Endothelial cell of hepatic sinusoid (primary cell): ENCODE data around the gene NISCH.

Experiments
- in situ Hi-C: cut with HindIII; loops from 2 replicates; pipeline ENCODE4 v1.10.0; 2017; ENCODE audit warnings: low sequenced_read_pairs

NISCH gene

DNA sequence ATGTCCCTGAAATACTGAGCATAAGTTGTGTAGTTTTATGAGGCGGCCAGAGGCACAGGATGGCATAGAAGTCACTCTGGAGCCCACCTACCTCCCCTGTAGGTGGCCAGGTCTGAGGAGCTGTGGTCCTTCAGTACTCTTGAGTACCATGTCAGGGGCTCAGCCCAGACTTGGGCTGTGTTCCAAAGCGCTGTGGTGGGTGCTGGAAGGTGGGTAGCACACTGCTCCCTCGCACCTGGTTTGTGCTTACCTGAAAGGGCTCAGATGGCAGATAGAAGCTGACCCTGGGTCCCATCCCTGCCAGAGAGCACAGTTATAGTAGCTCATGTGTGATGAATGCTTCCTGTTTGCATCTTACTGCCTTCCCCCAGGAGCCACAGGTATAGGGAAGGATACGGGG lies 15.5 kb downstream of the NISCH start:
- in situ Hi-C loops = loop anchor here (5.0 kb wide), 1 partner anchor 81 kb away; no protein-coding TSS in a partner anchor

DNA sequence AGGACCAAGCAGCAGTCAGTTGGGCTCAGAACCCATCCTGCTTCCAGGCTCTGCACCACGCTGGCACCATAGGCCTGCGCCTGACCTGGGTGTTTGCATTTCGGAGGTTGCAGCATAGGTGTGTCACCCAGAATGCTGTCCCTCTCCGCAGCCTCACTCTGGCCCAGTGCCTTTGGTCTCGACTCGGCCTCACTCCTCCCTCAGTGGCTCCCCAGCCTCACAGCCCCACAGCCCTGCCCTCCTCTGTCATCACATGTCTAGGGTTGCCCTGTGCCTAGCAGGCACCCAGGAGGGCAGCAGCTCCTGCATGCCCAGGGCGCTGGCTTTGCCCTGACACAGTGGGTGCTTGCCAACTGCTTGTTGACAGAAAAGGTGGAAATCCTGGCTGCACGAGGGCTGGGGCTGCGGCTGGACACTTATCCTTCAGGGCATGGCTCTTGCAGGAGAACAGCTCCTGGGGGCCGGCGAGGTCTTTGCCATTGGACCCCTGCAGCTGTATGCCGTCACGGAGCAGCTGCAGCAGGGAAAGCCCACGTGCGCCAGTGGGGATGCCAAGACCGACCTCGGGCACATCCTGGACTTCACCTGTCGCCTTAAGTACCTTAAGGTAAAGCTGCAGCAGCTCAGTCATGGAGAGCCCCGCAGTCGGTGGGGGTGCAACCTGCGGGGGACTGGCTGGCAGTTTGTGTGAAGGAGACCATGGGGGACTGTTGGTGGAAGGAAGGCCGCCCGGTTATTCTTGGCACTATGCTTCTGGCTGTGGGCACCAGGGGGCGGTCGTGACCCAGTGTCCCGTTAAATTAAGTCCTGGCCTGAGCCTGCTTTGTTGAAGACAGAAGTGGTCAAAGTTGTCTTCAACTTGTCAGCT lies 16.2 kb downstream of the NISCH start:
- in situ Hi-C loops = loop anchor here (5.0 kb wide), 1 partner anchor 81 kb away; no protein-coding TSS in a partner anchor

DNA sequence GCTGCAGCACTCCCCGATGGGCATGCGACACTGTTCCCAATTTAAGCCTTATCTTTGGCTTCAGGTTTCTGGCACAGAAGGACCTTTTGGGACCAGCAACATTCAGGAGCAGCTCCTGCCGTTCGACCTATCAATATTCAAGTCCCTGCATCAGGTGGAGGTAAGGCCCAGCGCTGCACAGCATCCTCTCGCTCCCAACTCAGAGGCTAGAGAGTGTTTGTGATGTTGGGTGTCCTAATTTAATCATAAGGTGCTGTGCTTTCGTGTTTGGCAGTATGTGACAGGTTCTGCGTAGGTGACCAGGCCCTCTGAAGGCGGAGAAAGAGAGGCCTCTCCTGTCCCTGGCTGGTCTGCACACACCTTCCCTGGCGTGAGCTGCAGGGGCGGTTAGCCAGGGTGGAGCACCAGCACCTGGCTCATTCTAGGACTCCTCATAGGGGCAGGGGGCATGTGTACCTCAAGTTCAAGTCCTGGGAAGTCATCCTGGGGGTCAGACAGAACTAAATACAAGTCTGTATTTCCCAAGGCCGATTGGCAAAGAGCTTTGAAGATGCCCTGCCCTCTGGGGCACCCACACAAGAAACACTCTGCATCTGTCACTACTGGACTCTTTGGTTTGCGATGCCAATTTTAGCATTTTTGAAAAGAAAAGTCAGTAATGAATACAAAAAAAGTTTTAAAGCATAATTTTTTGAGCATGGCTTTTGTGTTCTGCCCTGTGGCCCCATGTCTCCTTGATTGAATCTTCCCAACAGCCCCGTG lies 17.0 kb downstream of the NISCH start:
- in situ Hi-C loops = loop anchor here (5.0 kb wide), 1 partner anchor 80 kb away; no protein-coding TSS in a partner anchor

DNA sequence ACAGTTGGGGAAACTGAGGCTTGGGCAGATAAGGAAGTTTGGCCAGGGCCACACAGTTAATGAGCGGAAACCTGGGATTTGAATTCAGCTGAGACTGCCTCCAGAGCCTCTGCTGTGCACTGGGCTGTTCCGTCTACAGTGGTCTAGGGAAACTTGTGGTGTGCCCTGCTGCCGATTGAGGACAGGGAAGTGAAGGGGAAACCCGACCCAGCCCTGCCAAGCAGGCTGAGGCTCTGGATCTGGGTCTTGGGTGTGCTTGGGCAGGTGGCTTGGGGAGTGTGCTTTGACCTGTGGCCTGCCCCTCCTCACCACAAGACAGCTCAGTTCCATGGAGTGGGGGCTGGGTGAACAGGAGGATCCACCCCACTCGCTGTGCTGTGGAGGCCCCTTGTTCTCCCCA lies 17.6 kb downstream of the NISCH start:
- in situ Hi-C loops = loop anchor here (5.0 kb wide), 1 partner anchor 79 kb away; no protein-coding TSS in a partner anchor

DNA sequence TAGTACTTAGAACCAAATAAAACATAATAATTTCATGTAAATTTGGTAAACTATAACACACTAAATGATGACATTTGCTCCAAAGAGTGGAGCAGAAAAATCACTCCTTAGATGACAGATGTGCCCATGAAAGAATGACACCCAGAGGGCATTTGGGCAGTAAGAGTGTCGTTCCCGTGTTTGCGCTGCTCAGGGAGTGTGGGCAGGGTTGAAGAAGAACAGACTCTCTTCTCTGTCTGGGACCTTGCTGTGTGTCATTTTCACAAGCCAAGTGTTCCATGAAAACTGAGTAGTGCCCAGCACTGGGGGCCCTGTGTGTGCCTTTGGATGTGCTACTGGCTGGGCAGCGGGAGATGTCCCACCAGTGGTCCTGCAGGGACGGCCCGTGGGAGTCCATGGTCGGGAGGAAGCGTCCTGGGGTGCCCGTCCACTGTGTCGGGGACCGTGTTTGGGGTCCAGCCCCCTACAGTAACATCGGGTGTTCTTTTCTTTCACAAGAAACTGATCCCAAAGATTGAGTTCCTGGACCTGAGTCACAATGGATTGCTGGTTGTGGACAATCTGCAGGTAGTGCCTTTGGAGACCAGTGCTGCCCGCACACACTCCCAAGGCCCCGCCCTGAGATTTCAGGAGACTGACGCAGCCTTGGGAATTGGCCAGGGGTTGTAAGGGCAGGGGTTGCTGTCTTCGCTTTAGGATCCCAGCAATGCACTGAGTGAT lies 21.8 kb downstream of the NISCH start:
- in situ Hi-C loops = no loop called here

DNA sequence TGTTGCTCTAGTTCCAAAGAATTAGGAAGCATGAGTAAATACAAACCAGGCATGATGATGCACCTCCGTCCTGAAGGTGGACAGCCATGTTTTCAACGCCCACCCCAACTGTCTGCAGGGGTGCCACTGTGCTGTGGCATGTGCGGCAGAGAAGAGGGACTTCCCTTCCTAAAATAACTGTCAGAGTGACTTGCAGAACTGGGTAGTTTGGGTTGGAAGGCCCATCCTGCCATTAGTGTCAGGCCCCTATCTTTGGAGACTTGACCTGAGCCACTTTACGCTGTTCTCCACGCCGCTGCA lies 22.3 kb downstream of the NISCH start:
- in situ Hi-C loops = no loop called here

DNA sequence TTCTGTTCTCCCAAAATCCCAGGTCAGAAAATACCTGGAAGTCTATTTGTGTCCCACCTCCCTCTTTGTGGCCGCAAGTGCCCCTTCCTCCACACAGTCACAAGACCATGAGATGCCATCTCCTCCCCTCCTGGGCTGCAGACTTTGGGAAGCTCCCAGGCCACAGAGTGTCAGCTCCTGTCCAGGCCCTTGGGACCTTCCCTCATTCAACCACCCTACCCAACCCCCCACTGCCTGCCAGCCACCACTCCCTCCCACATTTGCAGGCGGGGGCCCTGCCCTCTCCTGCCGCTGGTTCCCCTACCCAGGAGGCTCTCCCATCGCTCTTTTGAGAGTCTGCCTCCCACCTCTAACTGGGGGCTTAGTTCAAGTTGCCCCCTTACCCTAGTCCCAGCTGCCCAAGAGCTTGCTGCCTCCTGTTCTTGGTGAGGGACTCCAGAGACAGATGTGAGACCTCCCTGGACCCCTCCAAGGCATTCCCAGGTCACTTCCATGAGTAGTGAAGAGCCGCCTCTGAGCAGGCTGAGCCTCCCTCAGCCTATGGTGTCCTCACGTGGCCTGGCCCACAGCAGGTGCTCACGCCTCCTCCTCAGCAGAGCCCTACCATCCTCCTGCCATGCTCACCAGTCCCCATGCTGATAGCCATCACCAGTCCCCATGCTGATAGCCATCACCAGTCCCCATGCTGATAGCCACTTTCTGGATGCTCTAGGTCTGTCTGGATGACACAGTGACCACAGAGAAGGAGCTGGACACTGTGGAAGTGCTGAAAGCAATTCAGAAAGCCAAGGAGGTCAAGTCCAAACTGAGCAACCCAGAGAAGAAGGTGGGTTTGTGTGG lies 23.9 kb downstream of the NISCH start:
- in situ Hi-C loops = no loop called here

DNA sequence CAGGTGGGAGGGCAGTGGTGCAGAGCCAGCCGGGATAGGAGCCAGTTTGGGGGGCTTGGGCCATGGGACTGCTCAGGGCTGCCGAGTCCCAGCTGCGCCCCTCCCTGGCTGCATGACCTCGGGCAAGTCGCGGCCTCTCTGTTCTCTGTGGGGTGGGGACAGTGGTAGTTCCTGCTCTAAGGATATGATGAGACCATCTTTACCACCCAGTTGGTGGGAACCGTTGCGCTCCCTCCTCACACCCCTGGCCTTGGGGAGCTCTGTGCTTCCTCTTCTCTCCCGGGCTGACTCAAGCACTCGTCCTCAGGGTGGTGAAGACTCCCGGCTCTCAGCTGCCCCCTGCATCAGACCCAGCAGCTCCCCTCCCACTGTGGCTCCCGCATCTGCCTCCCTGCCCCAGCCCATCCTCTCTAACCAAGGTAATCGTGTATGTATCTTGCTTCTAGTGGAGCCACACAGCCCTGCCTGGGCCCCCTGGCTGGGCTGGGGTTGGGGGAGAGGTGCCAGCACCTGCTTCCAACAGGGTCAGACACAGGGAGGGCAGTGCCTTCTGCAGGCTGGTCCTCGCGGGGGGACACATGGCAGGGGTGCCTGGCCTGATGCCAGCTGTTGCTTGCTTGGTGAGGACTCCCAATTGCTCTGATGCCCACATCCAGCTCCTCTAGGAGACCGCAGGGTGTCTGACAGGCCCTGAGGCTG lies 24.6 kb downstream of the NISCH start:
- in situ Hi-C loops = loop anchor here (5.0 kb wide), 1 partner anchor 63 kb away; no protein-coding TSS in a partner anchor

DNA sequence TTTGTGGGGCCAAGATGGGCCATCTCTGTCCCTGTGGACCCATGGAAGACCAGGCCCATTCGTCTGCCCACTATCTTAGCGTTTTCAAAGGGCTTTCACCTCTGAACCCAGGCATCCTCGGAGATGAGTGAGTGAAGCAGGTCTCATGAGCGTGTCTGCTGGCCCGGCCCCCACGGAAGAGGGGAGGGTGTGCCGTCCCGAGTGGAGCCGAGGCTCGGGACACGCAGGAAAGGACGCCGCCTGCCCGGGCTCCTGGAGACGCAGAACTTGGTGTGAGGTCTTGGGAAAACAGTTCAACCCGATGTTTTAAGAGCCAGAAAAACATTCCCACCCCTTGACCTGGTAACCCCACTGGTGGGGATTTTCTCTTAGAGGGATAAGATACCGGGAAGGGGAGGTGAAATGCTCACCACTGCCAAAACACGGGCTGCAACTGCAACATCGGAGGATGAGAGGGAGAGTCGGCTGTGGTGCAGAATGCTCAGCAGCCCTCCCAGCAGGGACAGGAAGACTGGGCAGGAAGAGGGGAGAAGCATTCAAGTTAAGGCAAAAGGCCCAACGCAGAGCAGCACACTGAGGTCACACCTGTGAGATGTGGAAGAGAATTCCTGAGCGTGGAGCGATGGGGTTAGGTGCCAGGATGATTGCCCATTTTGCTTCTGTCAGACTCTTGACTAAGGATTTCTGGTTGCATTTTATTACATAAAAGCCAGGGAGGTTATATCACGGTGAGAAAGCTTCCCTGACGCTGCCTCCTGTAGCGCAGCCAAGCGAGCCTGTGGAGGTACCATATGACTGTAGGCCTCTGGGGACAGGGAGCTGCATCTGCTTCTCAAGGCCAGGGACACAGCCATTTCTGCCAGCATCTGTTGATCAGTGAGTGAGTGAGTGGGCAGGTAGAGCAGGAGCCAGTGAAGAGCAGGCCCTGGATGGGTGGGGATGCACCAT lies 25.6 kb downstream of the NISCH start:
- in situ Hi-C loops = loop anchor here (5.0 kb wide), 1 partner anchor 64 kb away; no protein-coding TSS in a partner anchor

DNA sequence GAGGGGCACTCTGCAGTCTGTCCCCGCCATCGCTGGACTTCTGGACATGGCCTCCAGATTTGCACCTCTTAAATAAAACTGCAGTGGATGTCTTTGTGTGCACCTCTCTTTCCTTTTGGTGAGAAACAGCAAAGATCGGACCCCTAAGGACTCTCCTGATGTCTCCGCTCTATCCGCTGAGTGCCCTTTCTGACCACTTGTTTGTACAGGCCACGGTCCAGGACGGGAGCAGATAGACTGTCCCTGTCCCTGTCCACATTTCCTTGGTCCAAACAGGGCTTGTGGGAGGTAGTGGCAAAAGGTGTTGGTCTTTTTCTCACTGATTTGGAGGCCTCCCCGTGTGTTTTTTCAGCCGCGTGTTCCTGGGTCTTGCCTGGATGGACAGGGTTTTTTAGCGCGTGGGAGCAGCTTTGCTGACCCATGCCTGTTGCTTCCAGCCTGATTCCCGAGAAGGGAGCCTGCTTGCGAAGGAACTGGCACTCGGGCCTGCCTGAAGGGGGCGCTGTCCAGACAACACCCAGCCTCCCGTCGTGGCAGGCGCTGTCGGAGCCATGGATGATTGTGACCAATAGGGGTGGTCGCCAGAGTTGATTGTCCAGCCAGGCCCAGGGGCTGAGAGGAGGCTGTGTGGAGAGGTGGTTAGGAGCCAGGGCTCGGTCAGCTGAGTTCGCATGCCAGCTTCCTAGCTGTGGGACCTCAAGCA lies 26.6 kb downstream of the NISCH start:
- in situ Hi-C loops = loop anchor here (5.0 kb wide), 1 partner anchor 65 kb away; no protein-coding TSS in a partner anchor

DNA sequence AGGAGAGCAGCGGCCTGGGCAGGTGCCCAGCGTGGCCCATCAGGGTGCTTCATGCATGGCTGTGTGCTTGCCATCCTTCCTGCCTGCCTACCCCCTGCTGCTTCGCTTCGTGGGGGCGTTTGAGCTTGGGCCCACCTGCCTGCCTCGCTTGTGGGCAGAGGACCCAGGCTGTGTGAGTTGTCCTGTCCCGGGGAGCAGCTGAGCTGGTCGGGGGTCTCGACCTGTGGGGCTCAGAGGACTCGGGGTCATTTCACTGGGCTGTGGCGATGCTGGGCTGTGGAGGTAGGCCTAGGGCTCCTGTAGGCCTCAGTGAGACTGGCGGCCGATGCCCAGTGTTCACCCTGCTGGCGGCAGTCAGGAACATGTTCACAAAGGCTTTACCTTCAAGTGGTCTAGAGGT lies 27.7 kb downstream of the NISCH start:
- in situ Hi-C loops = loop anchor here (5.0 kb wide), 1 partner anchor 66 kb away; no protein-coding TSS in a partner anchor

DNA sequence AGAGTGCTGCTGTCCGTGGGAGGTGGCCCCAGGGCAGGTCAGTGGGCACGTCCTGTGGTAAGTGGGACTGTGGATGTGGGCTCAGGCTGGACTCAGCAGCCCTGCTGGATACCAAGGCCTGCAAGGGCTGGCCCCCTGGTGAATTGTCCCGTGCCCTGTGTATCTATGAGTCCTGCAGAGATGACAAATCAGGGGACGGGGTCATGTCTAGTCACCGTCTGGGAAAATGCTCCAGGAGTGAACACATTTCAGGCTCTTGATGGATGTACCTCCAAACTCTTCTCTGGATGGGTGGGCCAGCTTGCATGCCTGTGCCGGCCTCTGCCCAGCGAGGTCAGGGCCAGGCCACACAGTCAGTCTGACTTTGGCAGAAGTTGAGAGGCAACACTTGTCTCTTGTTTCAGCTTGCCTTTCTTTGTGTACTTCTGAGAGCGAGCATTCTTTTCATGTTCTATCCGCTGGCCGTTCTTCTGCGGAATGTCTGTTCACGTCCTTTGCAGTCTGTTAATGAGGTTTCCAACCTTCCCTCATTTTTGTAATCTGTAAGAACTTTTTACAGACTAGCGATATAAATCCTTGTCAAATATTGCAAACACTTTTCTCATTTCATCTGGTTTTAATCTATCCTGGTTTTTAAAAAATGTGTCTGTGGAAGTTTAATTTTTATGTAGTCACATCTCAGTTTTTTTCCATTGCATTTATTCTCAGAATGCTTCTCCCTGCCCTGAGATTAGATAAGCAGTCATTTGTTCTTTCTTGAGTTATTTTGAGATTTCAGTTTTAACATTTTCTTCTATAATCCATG lies 28.4 kb downstream of the NISCH start:
- in situ Hi-C loops = loop anchor here (5.0 kb wide), 1 partner anchor 66 kb away; no protein-coding TSS in a partner anchor

DNA sequence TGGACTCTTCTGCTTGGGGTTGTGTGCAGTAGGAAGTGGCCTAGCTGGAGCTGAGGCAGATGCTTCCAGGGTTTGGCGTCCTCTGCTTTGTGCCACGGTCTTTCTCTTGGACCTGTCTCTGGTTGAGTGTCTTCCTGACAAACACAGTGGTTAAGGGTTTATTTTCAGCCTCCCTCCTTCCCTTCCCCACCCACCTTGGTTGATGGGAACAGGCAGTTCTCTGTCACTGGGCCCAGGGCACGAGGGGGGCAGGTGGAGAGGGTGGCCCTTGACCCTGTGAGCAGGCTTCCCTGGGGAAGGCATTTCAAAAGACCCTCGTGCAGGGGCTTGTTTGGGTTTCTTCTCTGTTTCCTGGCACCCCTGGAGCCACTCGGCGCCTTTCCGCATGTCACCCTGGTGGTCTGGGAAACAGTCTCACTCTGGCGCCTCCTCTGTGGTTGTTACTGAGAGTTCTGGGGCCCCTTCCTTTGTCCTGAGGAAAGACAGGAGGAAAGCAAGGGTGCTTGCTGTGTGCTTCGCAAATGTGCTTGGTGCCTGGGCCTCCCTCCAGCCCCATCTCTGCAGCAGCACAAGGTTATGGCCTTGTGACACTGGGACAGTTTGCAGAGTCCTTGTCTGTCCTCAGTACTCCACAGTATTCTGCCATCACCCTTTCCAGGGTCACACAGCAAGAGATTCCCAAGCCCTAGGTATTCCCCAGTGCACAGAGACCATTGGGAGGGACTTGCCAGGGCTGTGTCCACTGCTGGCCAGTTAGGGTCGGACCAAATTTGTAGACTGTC lies 29.5 kb downstream of the NISCH start:
- in situ Hi-C loops = loop anchor here (5.0 kb wide), 1 partner anchor 68 kb away; no protein-coding TSS in a partner anchor

DNA sequence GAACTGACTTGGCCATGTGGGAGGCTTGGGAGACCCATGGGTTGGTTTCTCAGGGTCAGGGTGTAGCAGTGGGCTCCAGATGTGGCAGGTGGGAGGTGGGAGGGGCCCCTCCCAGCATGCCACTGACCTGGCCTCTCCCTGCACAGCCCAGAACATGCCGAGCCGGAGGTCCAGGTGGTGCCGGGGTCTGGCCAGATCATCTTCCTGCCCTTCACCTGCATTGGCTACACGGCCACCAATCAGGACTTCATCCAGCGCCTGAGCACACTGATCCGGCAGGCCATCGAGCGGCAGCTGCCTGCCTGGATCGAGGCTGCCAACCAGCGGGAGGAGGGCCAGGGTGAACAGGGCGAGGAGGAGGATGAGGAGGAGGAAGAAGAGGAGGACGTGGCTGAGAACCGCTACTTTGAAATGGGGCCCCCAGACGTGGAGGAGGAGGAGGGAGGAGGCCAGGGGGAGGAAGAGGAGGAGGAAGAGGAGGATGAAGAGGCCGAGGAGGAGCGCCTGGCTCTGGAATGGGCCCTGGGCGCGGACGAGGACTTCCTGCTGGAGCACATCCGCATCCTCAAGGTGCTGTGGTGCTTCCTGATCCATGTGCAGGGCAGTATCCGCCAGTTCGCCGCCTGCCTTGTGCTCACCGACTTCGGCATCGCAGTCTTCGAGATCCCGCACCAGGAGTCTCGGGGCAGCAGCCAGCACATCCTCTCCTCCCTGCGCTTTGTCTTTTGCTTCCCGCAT lies 31.8 kb downstream of the NISCH start:
- in situ Hi-C loops = no loop called here
